ENCODE measurements around the gene CD320.
"Not testable (repeated sequence)": the region's sequence is repeated elsewhere in the genome, so short reads cannot be mapped to it uniquely, and the experiment has no call there.

CD320 gene

GRCh38 chr19:8333767-8334457 is 25.8 kb upstream of the CD320 start:
- DNase-seq (ENCODE audit: low read depth) = no peak

DNA sequence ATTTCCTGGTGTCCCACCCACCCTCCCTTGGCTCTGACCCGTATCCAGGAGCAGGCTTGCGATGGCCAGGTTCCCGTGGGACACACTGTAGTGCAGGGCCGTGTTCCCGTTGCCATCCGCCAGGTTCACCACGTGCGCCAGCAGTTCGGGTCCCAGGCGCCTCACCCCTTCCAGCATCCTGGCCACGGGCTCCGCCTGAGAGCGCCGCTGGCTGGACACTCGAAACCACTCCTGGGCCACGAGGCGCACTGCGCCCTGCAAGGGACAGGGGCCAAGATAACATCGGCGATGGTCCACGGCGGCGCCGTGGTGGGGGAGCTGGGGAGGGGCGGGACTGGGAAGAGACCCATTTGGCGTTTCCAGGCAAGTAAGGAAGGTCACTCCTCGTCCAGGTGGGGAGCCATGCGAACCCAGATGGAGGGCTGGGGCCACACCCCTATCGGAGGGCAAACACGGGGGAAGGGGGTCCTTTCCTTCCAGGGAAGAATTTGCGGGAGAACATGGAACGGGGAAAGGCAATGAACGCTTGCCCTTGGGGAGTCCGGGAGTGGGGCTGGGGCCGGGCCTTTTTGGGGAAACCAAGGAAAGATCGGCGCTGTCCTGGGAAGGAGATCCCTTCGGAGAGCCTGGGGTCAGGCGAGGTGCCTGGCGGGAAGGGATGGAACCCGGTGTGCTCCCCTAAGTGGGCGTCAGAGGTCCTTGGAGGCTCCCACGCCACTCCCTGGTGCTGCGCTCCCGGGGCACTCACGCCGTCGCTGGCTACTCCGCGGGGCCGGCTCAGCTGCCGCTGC is 25.0 kb upstream of the CD320 start:
- DNase-seq (ENCODE audit: low read depth) = no peak

DNA sequence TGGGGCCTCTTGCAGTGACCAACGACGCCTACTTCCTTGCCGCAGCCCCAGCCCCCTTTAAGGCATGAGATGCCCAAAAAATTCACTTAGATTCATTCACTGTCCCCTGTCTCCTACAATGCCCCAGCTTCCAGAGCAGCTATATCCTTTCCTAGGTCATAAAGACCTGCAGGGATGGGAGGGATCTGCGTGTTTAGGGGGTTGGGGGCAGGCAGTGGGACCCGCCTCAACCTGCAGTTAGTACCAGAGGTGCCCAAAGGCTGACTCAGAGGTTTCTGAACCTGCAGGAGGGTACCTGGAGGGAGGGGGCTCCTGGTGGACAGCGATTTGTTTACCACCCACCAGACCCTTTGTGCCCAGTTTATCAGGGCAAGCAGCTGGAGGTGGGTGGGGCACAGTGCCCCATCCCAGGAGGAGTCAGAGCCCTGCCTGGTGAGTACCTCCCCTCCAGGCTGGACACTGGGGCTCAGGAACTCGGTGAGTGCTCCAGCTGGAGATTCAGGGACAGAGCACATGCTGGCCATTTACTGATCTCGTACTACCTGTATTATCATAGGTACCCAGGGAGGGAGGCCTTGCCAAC is 23.2 kb upstream of the CD320 start:
- DNase-seq (ENCODE audit: low read depth) = no peak

- no peak for DNase-seq (ENCODE audit: low read depth)
These were observed 21.8 kb upstream of the CD320 start for GRCh38 chr19:8329996-8330395.

- DNase-seq (ENCODE audit: low read depth) = no peak
These were observed 17.3 kb upstream of the CD320 start for GRCh38 chr19:8325454-8325853.

DNA sequence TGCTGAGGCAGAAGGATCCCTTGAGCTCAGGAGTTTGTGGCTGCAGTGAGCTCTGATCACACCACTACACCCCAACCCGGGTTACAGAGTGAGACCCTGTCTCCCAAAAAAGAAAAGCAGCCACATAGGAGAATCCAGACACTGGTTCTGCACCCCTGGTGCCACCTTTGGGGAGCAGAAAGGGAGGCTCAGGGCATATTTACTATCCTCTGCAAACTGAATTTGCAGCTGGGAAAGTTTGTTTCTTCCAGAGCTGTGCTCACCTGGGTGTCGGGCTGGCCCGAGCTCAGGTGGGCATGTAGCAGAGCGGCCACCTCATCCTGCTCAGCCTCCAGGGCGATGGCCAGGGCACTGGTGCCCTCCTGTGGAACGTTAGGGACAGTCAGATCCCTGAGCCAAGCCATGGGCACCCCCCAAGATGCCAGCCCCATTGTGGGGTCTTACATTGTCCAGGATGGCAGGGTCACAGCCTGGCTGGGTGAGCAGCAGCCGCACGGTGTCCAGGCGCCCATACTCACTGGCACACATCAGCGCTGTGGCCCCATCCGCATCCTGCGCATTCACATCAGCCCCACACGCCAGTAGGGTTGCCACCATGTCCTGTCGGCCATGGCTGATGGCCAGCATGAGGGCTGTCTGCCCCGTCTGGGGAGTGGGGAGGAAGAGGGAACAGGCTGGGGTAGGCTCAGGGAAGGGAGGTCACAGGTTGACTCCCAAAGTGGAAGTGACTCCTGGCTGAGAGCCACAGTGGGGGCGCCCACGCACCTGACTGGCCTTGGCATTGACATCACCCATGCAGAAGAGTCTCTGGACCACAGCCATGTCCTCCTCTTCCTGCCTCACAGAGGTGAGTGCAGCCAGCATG is 16.3 kb upstream of the CD320 start:
- DNase-seq (ENCODE audit: low read depth) = no peak

DNA sequence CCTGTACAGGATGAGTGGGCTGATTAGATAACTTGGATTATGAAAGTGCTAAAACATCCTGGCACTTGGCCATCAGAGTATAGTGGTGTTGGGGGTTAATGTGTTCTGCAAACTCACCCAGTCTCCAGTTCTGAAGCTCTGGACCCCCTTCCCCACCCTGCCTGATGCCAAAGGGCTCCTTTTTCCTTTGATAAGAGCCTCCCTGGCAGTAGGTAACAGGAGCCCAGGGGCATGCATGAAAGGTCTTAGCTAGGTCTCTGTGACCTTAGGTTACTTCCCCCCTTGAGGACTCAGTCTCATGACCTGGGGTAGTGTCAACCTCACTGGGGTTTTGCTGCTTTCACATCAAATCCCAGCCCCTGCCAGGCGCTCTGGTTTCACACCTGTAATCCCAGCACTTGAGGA is 15.6 kb upstream of the CD320 start:
- no peak for DNase-seq (ENCODE audit: low read depth)

DNA sequence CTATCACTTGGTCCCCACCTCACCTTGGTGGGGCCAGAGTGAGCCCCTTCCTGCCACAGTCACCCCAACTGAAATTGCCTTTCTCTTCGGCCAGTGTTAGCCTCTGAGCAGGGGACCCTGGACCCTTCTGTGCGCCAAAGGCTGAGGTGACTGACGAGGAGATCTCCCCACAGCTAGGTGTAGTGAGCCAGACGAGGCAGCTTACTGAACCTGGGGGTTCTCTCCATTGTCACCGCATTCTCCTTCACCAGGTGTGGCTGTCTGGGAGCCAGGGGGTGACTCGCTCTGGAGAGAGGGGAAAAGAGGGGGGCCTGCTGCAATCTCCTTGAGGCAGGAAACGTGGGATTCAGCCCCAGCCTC is 14.5 kb upstream of the CD320 start:
- no peak for DNase-seq (ENCODE audit: low read depth)

GRCh38 chr19:8321986-8322637 is 14.0 kb upstream of the CD320 start:
- DNase-seq (ENCODE audit: low read depth) = no peak

GRCh38 chr19:8321067-8321985 is 13.2 kb upstream of the CD320 start, which contains the start of the genes NDUFA7 and RPS28:
Gene NDUFA7, minus strand, starts transcription at chr19:8321375. Its CDS starts 17 bp downstream, at chr19:8321358.
Gene RPS28, plus strand, starts transcription at chr19:8321496. Its CDS starts 35 bp downstream, at chr19:8321531.
- DNase-seq (ENCODE audit: low read depth) = peak; percentile 76

GRCh38 chr19:8320564-8321066 is 12.5 kb upstream of the CD320 start:
- no peak for DNase-seq (ENCODE audit: low read depth)

DNA sequence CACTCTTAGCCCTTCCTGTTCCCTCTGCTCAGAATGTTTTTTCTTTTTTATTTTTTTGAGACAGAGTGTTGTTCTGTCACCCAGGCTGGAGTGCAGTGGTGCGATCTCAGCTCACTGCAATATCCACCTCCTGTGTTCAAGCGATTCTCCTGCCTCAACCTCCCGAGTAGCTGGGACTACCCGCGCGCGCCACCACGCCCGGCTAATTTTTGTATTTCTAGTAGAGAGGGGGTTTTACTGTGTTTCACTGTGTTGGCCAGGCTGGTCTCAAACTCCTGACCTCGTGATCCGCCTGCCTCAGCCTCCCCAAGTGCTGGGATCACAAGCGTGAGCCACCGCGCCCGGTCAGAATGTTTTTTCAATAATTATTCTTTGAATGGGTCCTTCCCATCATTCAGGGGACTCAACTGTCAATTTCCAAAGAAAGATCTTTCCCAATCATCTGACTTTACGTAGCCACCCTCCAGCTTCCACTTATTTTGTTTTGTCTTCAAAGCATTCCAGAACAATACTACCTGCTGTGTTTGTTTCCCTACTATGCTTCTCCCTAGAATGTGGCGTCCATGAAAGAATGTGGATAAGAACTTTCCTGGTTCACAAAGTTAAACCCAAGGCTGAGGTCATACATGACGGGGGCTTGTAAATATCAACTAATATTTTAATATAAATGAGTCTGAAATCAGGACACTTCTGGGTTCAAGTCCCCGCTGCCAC is 11.8 kb upstream of the CD320 start:
- DNase-seq (ENCODE audit: low read depth) = no peak

DNA sequence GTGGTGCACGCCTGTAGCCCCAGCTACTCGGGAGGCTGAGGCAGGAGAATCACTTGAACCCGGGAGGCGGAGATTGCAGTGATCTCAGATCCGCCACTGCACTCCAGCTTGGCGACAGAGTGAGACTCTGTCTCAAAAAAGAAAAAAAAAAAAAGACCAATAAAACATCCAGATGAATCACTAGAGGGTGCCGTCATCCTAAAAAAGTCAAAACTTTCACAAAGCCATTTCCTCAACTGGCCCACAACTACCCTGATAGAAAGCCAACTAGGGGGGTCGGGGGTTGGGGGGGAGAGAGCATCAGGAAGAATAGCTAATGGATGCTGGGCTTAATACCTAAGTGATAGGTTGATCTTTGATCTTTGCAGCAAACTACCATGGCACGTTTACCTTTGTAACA is 10.7 kb upstream of the CD320 start:
- DNase-seq (ENCODE audit: low read depth) = not testable (repeated sequence)

- DNase-seq (ENCODE audit: low read depth) = no peak
These were observed 8.4 kb upstream of the CD320 start for GRCh38 chr19:8316351-8317125.

DNA sequence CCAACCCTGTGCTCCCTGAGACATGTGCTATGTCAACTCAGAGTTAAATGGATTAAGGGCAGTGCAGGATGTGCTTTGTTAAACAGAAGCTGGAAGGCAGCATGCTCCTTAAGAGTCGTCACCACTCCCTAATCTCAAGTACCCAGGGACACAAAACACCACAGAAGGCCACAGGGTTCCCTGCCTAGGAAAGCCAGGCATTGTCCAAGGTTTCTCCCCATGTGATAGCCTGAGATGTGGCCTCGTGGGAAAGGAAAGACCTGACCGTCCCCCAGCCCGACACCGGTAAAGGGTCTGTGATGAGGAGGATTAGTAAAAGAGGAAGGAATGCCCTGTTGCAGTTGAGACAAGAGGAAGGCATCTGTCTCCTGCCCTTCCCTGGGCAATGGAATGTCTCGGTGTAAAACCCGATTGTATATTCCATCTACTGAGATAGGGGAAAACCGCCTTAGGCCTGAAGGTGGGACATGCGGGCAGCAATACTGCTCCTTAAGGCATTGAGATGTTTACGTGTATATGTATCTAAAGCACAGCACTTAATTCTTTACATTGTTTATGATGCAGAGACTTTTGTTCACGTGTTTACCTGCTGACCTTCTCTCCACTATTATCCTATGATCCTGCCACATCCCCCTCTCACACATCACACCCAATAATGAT is 7.0 kb upstream of the CD320 start:
- DNase-seq (ENCODE audit: low read depth) = not testable (repeated sequence)

DNA sequence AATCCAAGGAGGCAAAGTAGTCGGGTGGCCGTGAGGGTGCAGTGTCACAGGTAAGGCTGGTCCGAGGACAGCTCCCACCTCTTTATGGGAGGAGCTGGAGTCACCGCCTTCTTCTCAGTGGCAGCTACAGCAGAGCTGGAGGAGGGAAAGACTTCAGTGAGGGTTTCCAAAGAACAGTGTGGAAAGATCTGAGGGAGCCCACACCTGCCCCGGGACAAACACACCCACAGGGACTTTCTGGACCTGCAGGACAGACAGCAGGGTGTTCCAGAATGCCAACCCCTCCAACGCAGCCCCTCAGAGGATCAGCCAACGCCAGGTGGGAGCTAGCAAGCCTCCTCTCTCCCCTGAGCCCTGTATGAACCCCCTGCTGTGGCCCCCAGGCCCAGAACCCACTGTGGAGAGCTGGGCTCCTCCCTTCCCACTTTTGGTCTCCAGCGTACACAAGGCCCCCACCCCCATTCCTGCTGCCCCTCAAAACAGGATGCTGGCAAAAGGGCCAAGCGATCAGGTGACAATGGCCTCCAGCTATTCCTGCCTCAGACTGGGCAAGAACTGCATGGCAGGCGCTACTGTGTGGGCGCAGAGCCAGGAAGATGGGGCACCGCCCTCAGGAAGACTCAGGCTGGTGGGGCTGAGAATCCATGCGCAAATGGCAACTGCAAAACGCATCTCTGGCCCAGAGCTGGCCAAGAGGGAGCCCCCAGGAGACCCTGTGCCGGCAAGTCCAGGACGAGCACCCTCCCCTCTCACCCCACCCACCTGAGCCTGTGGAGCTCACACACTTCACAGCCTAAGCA is 3.5 kb upstream of the CD320 start:
- no peak for DNase-seq (ENCODE audit: low read depth)

DNA sequence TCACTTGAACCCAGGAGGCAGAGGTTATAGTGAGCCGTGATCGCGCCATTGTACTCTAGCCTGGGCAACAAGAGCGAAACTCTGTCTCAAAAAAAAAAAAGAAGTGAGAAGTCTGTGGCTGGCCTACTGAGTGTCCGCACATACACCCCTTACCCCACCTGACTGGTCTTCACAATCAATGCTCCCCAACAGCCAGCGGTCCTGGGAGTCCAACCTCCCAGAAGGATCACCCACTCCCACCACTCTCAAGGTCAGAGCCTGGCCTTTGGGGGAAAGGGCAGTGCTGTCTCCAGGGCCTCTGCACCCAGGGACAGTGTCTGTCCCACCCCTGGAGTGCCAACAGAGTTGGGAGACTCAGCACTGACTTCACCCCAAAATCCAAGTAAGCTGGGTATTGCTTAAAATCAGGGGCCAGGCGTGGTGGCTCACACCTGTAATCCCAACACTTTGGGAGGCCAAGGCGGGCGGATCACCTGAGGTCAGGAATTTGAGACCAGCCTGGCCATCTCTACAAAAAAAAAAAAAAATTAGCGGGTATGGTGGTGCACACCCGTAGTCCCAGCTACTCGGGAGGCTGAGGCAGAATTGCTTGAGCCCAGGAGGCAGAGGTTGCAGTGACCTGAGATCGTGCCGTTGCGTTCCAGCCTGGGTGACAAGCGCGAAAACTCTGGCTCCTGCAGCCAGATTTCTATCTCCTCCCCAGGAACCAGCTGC is 2.3 kb upstream of the CD320 start:
- DNase-seq (ENCODE audit: low read depth) = no peak

Data from non-pigmented ciliary epithelial cell (primary cell).